AG04449 (cell line): ENCODE measurements around the gene FRK.

Experiments
- CTCF ChIA-PET: fragments of 350-600 bp; formaldehyde crosslinking; extraction: SDS; loops from one replicate; lab custom pipeline; 2021; ENCODE audit warnings: antibody characterized with exemption; lab: Yijun Ruan, JAX
- POLR2A ChIA-PET: fragments of 400-600, 350-600 bp; formaldehyde crosslinking; extraction: SDS; loops from one replicate; lab custom pipeline; 2020; ENCODE audit warnings: antibody characterized with exemption, inconsistent platforms; lab: Yijun Ruan, JAX
- DNase-seq: peaks from one replicate; pipeline ENCODE4 v3.0.0-alpha.2; 2010; ENCODE audit warnings: low read depth, low spot score
- H3K4me3 ChIP-seq: 2 replicates; pipeline ENCODE4 v1.5.1; 2011; ENCODE audit warnings: low read depth, mild to moderate bottlenecking, control low read depth, low read length
- TF ChIP-seq, protein P1 (sequence below): IDR thresholded peaks from one replicate; pipeline ENCODE4 v1.5.1; 2011; ENCODE audit warnings: mild to moderate bottlenecking, moderate library complexity, low read length, control low read depth, inconsistent platforms; ENCODE audit not compliant: insufficient read depth; ENCODE audit errors: missing control alignments

The FRK gene

DNA sequence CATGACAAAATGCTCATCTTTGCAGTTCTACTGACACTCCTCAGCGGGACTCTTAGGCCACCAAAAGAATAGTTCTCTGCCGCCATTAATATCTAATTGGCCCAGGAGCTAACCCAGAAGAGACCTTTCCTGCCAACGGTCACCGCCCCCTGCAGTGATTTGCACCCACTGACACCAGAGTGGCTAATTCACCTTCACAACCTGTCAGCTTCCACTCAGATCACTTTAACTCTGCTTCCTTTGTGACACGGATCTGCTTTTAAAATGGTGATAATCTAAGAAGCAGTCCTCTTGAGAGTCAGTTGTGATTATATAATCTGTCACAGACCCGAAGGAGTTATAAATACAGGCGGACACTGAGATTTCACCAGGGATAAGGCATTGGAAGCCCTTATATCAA, 172.8 kb downstream of the FRK start:
- no peak for DNase-seq
- TF ChIP-seq, protein P1, sequence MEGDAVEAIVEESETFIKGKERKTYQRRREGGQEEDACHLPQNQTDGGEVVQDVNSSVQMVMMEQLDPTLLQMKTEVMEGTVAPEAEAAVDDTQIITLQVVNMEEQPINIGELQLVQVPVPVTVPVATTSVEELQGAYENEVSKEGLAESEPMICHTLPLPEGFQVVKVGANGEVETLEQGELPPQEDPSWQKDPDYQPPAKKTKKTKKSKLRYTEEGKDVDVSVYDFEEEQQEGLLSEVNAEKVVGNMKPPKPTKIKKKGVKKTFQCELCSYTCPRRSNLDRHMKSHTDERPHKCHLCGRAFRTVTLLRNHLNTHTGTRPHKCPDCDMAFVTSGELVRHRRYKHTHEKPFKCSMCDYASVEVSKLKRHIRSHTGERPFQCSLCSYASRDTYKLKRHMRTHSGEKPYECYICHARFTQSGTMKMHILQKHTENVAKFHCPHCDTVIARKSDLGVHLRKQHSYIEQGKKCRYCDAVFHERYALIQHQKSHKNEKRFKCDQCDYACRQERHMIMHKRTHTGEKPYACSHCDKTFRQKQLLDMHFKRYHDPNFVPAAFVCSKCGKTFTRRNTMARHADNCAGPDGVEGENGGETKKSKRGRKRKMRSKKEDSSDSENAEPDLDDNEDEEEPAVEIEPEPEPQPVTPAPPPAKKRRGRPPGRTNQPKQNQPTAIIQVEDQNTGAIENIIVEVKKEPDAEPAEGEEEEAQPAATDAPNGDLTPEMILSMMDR: no peak
- H3K4me3 ChIP-seq: no peak overlapping the region
- CTCF ChIA-PET: no interaction called here
- POLR2A ChIA-PET: no interaction called here

DNA sequence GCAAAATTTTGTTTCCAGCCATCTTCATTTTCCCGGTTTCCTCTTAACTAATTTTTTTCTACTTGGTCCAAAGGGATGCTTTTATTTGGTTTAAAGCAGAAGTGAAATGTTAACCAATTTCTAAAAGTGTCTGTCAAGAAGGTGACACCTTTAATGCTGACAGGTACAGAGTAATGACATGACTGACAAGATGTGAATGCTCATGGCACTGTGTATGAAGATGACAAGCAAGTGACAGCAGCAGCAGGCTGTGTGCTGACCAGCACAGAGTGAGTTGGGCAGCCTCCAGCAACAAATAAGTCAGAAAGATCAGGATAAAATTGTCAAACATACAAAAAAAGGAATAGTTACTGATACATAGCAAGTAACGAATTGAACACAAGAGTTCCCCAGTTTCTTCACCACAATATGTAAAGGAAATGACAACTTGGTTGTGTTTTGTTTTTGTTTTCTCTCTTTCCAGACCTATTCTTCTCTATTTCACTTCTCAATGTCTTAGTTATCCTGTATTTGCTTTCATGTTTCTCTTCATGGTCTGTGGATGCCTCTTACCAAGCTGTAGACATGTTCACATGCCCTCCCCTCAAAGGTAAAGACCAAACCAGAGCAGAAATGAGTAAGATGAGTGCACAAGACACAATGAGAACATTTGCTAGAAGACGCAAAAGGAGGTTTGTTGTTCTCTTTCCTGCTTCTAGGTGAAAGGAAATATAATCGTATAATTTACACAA, 174.9 kb downstream of the FRK start:
- TF ChIP-seq, protein P1: no peak
- no peak overlapping the region for H3K4me3 ChIP-seq

DNA sequence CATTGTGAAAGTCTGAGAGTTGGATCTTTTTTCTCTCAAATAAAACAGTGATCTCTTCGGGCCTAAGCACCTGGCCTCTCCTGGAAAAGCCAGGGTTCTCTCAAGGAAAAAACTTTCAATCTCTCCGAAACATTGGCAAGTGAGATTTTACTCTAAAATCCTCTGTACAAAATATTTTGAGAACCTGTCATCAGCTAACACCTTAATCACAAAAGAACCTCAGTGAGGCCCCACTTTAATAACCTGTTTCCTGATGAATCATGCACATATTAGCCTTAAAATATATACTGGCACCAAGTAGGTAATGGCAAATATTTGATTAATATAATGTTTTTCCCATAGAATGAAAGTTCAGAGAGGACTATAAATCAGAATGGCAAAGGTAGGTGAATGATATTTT, 177.9 kb downstream of the FRK start:
- H3K4me3 ChIP-seq: no peak overlapping the region
- ChIA-PET POLR2A (no interaction called here), CTCF (interaction anchor here (1.2 kb wide), 1 partner anchor 14 kb away, joined by 4 read pairs; no protein-coding TSS in a partner anchor)
- DNase-seq: no peak
- TF ChIP-seq, protein P1: no peak

More for the DNA sequence above, 174.9 kb downstream of the FRK start:
- CTCF ChIA-PET: interaction anchor here (1.1 kb wide), 1 partner anchor 11 kb away, joined by 3 read pairs; no protein-coding TSS in a partner anchor
- POLR2A ChIA-PET: no interaction called here
- no peak for DNase-seq

DNA sequence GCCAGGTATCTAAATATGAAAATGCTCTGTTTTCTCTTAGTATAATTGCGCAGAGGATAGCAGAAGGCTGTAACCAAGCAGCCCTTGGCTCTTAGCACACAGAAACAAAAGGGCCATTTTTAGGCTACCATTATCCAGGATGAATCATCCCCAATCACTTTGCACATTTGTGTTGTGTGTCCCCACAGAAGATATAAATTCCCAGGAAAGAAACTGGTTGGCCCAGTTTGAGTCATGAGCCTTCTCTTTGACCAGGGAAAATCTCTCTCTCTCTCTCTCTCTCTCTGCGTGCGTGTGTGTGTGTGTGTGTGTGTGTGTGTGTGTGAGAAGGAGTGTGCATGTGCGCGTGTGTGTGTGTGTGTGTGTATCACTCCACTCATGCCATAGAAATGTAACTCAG, 178.5 kb downstream of the FRK start:
- TF ChIP-seq, protein P1: no peak
- ChIA-PET CTCF (interaction anchor here (1.2 kb wide), 1 partner anchor 15 kb away, joined by 4 read pairs; no protein-coding TSS in a partner anchor), POLR2A (no interaction called here)
- H3K4me3 ChIP-seq: no peak overlapping the region
- DNase-seq: no peak
